ENCODE data around the gene PCBP2. TPM values are rescaled to one million over a fixed set of nuclear protein-coding genes. Genes with fewer than 3 reads are reported as not detected.
"Not testable (repeated sequence)": the region's sequence is repeated elsewhere in the genome, so short reads cannot be mapped to it uniquely, and the experiment has no call there.

PCBP2 gene
- total RNA-seq, 2 donors from 2014 or later: 1,155 to 1,265 TPM

- no peak for ATAC-seq (replicated peaks in 1 of 2)
- DNase-seq: no peak
- Mint-ChIP-seq H3K27ac (no peak overlapping the region), H3K4me3 (no peak overlapping the region), H3K27me3 (ENCODE audit: low read depth) (no peaks in the 10 kb centered on the region), H3K9me3 (no peaks in the 10 kb centered on the region), H3K4me1 (ENCODE audit: low read depth) (peaks cover 33% of the 10 kb centered on the region), H3K36me3 (ENCODE audit: insufficient read depth in 2 of 2) (no peaks in the 10 kb centered on the region)
These were observed 27.0 kb upstream of the PCBP2 start for GRCh38 chr12:53424626-53425514.

DNA sequence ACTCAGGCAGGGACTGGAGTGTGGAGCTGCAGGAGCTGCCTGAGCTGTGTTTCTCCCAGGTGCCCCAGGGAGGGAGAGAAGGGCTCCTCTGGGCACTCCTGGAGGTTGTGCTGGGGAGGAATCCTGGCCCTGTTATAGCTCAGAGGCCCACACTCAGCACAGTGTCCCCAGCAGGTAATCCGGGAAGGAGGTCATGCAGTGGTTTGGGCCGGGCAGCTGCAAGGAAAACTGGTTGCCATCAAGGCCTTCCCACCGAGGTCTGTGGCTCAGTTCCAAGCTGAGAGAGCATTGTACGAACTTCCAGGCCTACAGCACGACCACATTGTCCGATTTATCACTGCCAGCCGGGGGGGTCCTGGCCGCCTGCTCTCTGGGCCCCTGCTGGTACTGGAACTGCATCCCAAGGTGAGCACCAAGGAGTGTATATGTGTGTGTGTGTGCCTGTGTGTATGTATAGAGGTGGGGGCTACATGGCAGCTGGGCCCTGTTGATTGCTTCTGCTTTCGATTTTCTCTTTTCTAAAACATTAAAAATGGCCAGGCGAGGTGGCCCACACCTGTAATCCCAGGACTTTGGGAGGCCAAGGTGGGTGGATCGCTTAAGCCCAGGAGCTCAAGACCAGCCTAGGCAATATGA lies 26.3 kb upstream of the PCBP2 start:
- Mint-ChIP-seq H3K27me3 (ENCODE audit: low read depth) (no peaks in the 10 kb centered on the region), H3K9me3 (no peaks in the 10 kb centered on the region), H3K27ac (no peak overlapping the region)

GRCh38 chr12:53427905-53428594 lies 23.9 kb upstream of the PCBP2 start:
- Mint-ChIP-seq H3K27me3 (ENCODE audit: low read depth) (no peaks in the 10 kb centered on the region), H3K27ac (no peak overlapping the region), H3K4me3 (no peak overlapping the region), H3K4me1 (ENCODE audit: low read depth) (peaks cover 17% of the 10 kb centered on the region), H3K36me3 (ENCODE audit: insufficient read depth in 2 of 2) (no peaks in the 10 kb centered on the region), H3K9me3 (no peaks in the 10 kb centered on the region)
- ATAC-seq (replicated peaks in 1 of 2) (peak; percentile 100), DNase-seq (peak; percentile 66 to 70)

More for the DNA sequence above, 26.3 kb upstream of the PCBP2 start:
- Mint-ChIP-seq H3K4me3 (no peak overlapping the region), H3K36me3 (ENCODE audit: insufficient read depth in 2 of 2) (no peaks in the 10 kb centered on the region), H3K4me1 (ENCODE audit: low read depth) (peaks cover 30% of the 10 kb centered on the region)
- ATAC-seq (replicated peaks in 1 of 2) (no peak), DNase-seq (no peak)

DNA sequence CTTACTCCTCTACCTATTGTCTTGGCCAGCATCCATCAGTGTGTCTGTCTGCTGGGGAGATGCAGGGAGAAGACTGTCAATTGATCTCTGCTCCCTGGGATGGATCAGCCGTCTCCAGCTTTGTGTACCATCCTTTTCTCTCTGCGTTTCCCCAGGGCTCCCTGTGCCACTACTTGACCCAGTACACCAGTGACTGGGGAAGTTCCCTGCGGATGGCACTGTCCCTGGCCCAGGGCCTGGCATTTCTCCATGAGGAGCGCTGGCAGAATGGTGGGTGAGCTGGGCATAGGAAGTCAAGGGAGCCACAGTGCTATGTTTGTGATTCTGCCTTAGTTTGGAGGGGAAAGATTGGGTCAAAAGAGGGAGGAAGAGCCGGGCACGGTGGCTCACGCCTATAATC lies 23.2 kb upstream of the PCBP2 start:
- peaks cover 17% of the 10 kb centered on the region for H3K4me1 Mint-ChIP-seq (ENCODE audit: low read depth)
- H3K27me3 Mint-ChIP-seq (ENCODE audit: low read depth): no peaks in the 10 kb centered on the region
- H3K36me3 Mint-ChIP-seq (ENCODE audit: insufficient read depth in 2 of 2): no peaks in the 10 kb centered on the region
- no peak overlapping the region for H3K27ac Mint-ChIP-seq
- DNase-seq: no peak
- no peak for ATAC-seq (replicated peaks in 1 of 2)
- no peak overlapping the region for H3K4me3 Mint-ChIP-seq
- H3K9me3 Mint-ChIP-seq: no peaks in the 10 kb centered on the region

GRCh38 chr12:53430116-53430515 lies 21.8 kb upstream of the PCBP2 start:
- H3K4me3 Mint-ChIP-seq: no peak overlapping the region
- H3K27ac Mint-ChIP-seq: no peak overlapping the region
- no peaks in the 10 kb centered on the region for H3K27me3 Mint-ChIP-seq (ENCODE audit: low read depth)
- no peak for DNase-seq
- H3K9me3 Mint-ChIP-seq: no peaks in the 10 kb centered on the region
- peaks cover 17% of the 10 kb centered on the region for H3K4me1 Mint-ChIP-seq (ENCODE audit: low read depth)
- ATAC-seq (replicated peaks in 1 of 2): no peak
- H3K36me3 Mint-ChIP-seq (ENCODE audit: insufficient read depth in 2 of 2): no peaks in the 10 kb centered on the region

- no peaks in the 10 kb centered on the region for H3K27me3 Mint-ChIP-seq (ENCODE audit: low read depth)
- no peak for ATAC-seq (replicated peaks in 1 of 2)
- no peak for DNase-seq
- H3K9me3 Mint-ChIP-seq: no peaks in the 10 kb centered on the region
- no peak overlapping the region for H3K27ac Mint-ChIP-seq
- peaks cover 17% of the 10 kb centered on the region for H3K4me1 Mint-ChIP-seq (ENCODE audit: low read depth)
- H3K4me3 Mint-ChIP-seq: no peak overlapping the region
- H3K36me3 Mint-ChIP-seq (ENCODE audit: insufficient read depth in 2 of 2): no peaks in the 10 kb centered on the region
These were observed 20.7 kb upstream of the PCBP2 start for GRCh38 chr12:53431187-53431586.

- not testable (repeated sequence) for H3K27ac Mint-ChIP-seq; DNase-seq; H3K9me3 Mint-ChIP-seq; ATAC-seq (replicated peaks in 1 of 2); H3K4me1 Mint-ChIP-seq (ENCODE audit: low read depth); H3K27me3 Mint-ChIP-seq (ENCODE audit: low read depth); H3K4me3 Mint-ChIP-seq; H3K36me3 Mint-ChIP-seq (ENCODE audit: insufficient read depth in 2 of 2)
These were observed 16.6 kb upstream of the PCBP2 start for GRCh38 chr12:53435326-53435725.

DNA sequence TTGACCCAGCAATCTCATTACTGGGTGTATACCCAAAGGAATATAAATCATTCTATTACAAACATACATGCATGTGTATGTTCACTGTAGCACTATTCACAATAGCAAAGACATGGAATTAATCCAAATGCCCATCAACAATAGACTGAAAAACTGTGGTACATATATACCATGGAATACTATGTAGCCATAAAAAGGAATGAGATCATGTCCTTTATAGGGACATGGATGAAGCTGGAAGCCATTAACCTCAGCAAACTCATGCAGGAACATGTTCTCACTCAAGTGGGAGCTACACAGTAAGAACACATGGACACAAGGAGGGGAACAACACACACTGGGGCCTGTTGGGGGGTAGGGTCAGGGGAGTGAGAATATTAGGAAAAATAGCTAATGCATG lies 12.3 kb upstream of the PCBP2 start:
- not testable (repeated sequence) for ATAC-seq (replicated peaks in 1 of 2); H3K36me3 Mint-ChIP-seq (ENCODE audit: insufficient read depth in 2 of 2); H3K27ac Mint-ChIP-seq; H3K27me3 Mint-ChIP-seq (ENCODE audit: low read depth); H3K9me3 Mint-ChIP-seq; DNase-seq
- Mint-ChIP-seq H3K4me1 (ENCODE audit: low read depth) (peaks cover 26% of the 10 kb centered on the region), H3K4me3 (peak overlapping the region in 1 of 2 donors; percentile 7)

- H3K36me3 Mint-ChIP-seq (ENCODE audit: insufficient read depth in 2 of 2): peaks cover 11 to 17% of the 10 kb centered on the region in 2 donors
- H3K4me1 Mint-ChIP-seq (ENCODE audit: low read depth): peaks cover 39% of the 10 kb centered on the region
- ATAC-seq (replicated peaks in 1 of 2) (peak; percentile 99), DNase-seq (peak; percentile 98 to 99)
- H3K27me3 Mint-ChIP-seq (ENCODE audit: low read depth): no peaks in the 10 kb centered on the region
- H3K27ac Mint-ChIP-seq: peak within 1 kb of the TSS; percentile 87
- H3K9me3 Mint-ChIP-seq: no peaks in the 10 kb centered on the region
- peak within 1 kb of the TSS; percentile 89 to 94 for H3K4me3 Mint-ChIP-seq
These were observed 10.7 kb upstream of the PCBP2 start, which contains the start of gene PRR13 for GRCh38 chr12:53441040-53441833. TSS of gene PRR13 (plus strand) at chr12:53441734. CDS start at chr12:53442715, 981 bp downstream.

- Mint-ChIP-seq H3K4me1 (ENCODE audit: low read depth) (peaks cover 43% of the 10 kb centered on the region), H3K4me3 (peak overlapping the region; percentile 85 to 94), H3K36me3 (ENCODE audit: insufficient read depth in 2 of 2) (peaks cover 15 to 25% of the 10 kb centered on the region in 2 donors), H3K27ac (peak overlapping the region; percentile 55), H3K27me3 (ENCODE audit: low read depth) (no peaks in the 10 kb centered on the region), H3K9me3 (no peaks in the 10 kb centered on the region)
- ATAC-seq (replicated peaks in 1 of 2): no peak
- no peak for DNase-seq
These were observed 7.9 kb upstream of the PCBP2 start for GRCh38 chr12:53443955-53444354.

GRCh38 chr12:53444593-53445325 lies 7.1 kb upstream of the PCBP2 start:
- H3K36me3 Mint-ChIP-seq (ENCODE audit: insufficient read depth in 2 of 2): peaks cover 15 to 25% of the 10 kb centered on the region in 2 donors
- not testable (repeated sequence) for H3K9me3 Mint-ChIP-seq; H3K27me3 Mint-ChIP-seq (ENCODE audit: low read depth); ATAC-seq (replicated peaks in 1 of 2); DNase-seq
- H3K27ac Mint-ChIP-seq: peak overlapping the region; percentile 61
- peak overlapping the region; percentile 32 to 68 for H3K4me3 Mint-ChIP-seq
- peaks cover 43% of the 10 kb centered on the region for H3K4me1 Mint-ChIP-seq (ENCODE audit: low read depth)

DNA sequence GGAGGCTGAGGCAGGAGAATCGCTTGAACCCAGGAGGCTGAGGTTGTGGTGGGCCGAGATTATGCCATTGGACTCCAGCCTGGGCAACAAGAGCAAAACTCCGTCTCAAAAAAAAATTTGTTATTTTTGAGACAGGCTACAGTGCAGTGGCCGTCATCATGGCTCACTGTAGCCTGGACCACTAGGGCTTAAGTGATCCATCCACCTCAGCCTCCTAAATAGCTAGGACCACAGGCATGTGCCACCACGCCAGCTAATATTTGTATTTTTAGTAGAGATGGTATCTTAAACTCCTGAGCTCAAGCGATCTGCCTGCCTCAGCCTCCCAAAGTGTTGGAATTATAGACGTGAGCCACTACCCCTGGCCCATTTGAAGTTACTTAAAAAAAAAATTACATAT lies 966 bp upstream of the PCBP2 start:
- Mint-ChIP-seq H3K27me3 (ENCODE audit: low read depth) (no peaks in the 10 kb centered on the region), H3K4me1 (ENCODE audit: low read depth) (peaks cover 48% of the 10 kb centered on the region), H3K9me3 (no peaks in the 10 kb centered on the region), H3K36me3 (ENCODE audit: insufficient read depth in 2 of 2) (peaks cover 14 to 41% of the 10 kb centered on the region in 2 donors), H3K27ac (no peak overlapping the region), H3K4me3 (no peak overlapping the region)
- DNase-seq (no peak), ATAC-seq (replicated peaks in 1 of 2) (no peak)

Measured in activated T-cell treated with anti-CD3 and anti-CD28 coated beads, Interleukin-2, amount 50 U/mL, for 72 hours (primary cell).